Natural killer cell treated with Interleukin-12 subunit alpha and Interleukin-12 subunit beta and Interleukin-15 and Interleukin-18, amount 100 ng/mL, for 72 hours (primary cell): ENCODE measurements around the gene CCDC57. TPM values are rescaled to one million over a fixed set of nuclear protein-coding genes. Genes with fewer than 3 reads are reported as not detected.

ENCODE experiments used
- ATAC-seq, 2 donors: fragments of 150-1000 bp; cut with Tn5 transposase in 1 of 2; sonication (Bioruptor Pico), chemical (Tn5 transposase) in 1 of 2; 2 replicates each; pipeline ENCODE4 v1.10.0; 2021
- DNase-seq: peaks from one replicate; pipeline ENCODE4 v3.0.0; 2022; ENCODE audit warnings: low spot score
- H3K27ac Mint-ChIP-seq, 2 donors: 1 replicate in 1 of 2; 2 replicates in 1 of 2; pipeline ENCODE4 v1.8.0; 2022; ENCODE audit warnings: mixed read lengths in 2 of 2, mild to moderate bottlenecking in 1 of 2, moderate library complexity in 1 of 2
- H3K27me3 Mint-ChIP-seq, 2 donors: 1 replicate in 1 of 2; 2 replicates in 1 of 2; pipeline ENCODE4 v1.8.0; 2022; ENCODE audit warnings: mixed read lengths in 2 of 2
- H3K36me3 Mint-ChIP-seq: one replicate; pipeline ENCODE4 v1.8.0; 2022; ENCODE audit warnings: mixed read lengths
- H3K4me1 Mint-ChIP-seq, 2 donors: 1 replicate in 1 of 2; 2 replicates in 1 of 2; pipeline ENCODE4 v1.8.0; 2022; ENCODE audit warnings: low read depth in 2 of 2, mixed read lengths in 2 of 2, mild to moderate bottlenecking in 1 of 2
- H3K4me3 Mint-ChIP-seq: one replicate; pipeline ENCODE4 v1.8.0; 2022; ENCODE audit warnings: mixed read lengths
- H3K9me3 Mint-ChIP-seq: 2 replicates; pipeline ENCODE4 v1.8.0; 2022; ENCODE audit warnings: mixed read lengths
- total RNA-seq, 2 donors: library from RNA; stranded (reverse); gene quantifications; one replicate each; pipeline ENCODE4 v1.2.3, GENCODE V29; 2022

CCDC57 gene
- total RNA-seq, 2 donors from 2014 or later = 34.0 to 82.2 TPM

DNA sequence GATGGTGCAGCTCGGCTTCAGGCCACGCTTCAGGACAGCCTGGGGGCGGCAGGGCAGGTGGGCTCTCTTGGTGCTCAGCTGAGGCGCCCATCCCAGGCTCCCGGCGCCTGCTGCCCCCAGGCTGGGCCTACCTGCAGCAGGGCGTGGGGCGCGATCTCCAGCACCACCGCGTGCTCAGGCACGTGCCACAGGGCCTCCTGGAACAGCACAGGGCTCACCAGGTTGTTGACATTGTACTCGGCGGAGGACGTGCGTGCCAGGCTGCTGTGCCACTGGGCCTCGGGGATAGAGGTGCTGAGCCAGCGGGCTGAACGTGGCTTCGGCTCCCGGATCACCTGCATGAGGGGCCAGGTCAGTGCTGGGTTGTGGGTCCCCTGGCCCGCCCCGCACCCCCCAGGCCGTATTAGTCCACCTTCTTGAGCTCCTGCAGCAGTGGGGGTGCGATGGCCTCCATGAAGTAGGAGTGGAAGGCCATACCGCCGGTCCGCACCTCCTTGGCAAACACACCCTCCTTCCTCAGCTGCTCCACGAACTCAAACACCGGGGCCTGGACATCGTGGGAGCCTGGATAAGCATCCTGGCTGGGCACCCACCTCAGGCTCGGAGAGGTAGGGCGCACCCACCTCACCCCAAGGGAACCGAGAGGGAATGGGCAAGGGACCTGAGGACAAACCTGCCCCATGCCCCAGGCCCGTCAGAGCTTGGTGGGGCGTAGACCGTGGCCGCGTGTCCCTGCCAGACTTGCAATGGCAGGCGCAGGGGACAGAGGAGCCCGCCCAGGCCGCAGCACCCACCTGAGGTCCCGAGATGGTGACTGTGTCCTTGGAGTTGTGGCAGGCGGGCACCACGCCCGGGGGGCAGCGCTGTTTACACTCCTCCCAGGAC is 123.6 kb downstream of the CCDC57 start:
- no peaks in the 10 kb centered on the region for H3K27me3 Mint-ChIP-seq
- no peak for ATAC-seq
- DNase-seq = no peak
- no peaks in the 10 kb centered on the region for H3K36me3 Mint-ChIP-seq
- peaks cover 0 to 2% of the 10 kb centered on the region in 2 donors for H3K4me1 Mint-ChIP-seq
- H3K9me3 Mint-ChIP-seq = no peaks in the 10 kb centered on the region
- H3K27ac Mint-ChIP-seq = no peak overlapping the region
- H3K4me3 Mint-ChIP-seq = no peak overlapping the region

DNA sequence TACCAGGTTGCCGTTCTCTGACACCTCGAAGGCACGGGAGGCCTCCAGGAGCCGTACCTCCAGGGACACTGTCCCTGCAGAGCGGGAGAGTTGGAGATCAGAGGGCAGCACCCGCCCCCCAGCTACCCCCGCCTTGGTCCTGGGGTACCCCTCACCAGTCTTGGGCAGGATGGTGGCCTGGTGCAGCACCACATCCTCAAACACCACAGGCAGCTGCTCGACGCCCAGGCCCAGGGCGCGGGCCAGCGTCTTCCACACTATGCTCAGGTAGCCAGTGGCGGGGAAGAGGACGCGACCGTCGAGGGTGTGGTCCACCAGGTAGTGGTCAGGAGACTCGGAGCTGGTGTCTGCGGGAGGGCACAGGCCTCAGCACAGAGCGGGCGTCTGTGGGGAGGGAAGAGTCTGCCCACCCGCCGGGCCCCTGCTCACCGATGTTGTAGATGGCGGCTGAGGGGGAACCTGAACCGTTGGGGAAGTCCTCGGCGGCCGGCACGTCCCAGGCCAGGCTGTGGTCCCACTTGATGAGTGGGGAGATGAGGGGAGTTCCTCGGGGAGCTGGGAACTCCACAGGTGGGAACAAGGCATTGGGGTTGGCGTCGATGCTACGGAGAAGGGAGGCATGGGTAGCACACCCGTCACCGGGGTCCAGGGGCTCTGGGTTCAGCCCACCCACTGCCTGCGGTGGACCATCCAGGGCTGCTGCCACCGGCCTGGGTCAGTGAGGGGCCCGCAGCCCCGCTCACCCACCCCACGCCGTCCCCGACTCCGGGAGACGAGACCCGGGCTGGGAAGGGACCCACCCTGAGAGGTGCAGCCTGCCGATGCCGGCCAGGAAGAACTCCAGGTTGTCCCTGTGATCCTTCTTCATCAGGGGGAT is 124.4 kb downstream of the CCDC57 start:
- H3K4me1 Mint-ChIP-seq = peaks cover 0 to under 1% of the 10 kb centered on the region in 2 donors
- H3K9me3 Mint-ChIP-seq = no peaks in the 10 kb centered on the region
- no peak for ATAC-seq
- no peak overlapping the region for H3K27ac Mint-ChIP-seq
- H3K27me3 Mint-ChIP-seq = no peaks in the 10 kb centered on the region
- H3K4me3 Mint-ChIP-seq = no peak overlapping the region
- DNase-seq = no peak
- no peaks in the 10 kb centered on the region for H3K36me3 Mint-ChIP-seq

GRCh38 chr17:82086941-82087906 is 125.4 kb downstream of the CCDC57 start:
- ATAC-seq (no peak), DNase-seq (no peak)
- H3K9me3 Mint-ChIP-seq = no peaks in the 10 kb centered on the region

GRCh38 chr17:82085931-82086764 is 126.5 kb downstream of the CCDC57 start:
- Mint-ChIP-seq H3K36me3 (no peaks in the 10 kb centered on the region), H3K4me3 (no peak overlapping the region), H3K4me1 (no peaks in the 10 kb centered on the region), H3K27ac (no peak overlapping the region), H3K27me3 (no peaks in the 10 kb centered on the region), H3K9me3 (no peaks in the 10 kb centered on the region)
- DNase-seq (no peak), ATAC-seq (no peak)

More at GRCh38 chr17:82086941-82087906, 125.4 kb downstream of the CCDC57 start:
- Mint-ChIP-seq H3K36me3 (no peaks in the 10 kb centered on the region), H3K27me3 (no peaks in the 10 kb centered on the region), H3K4me3 (no peak overlapping the region), H3K4me1 (no peaks in the 10 kb centered on the region), H3K27ac (no peak overlapping the region)

GRCh38 chr17:82085031-82085861 is 127.4 kb downstream of the CCDC57 start:
- Mint-ChIP-seq H3K27me3 (no peaks in the 10 kb centered on the region), H3K27ac (no peak overlapping the region), H3K36me3 (no peaks in the 10 kb centered on the region), H3K9me3 (no peaks in the 10 kb centered on the region), H3K4me3 (no peak overlapping the region), H3K4me1 (no peaks in the 10 kb centered on the region)
- DNase-seq (no peak), ATAC-seq (no peak)

- H3K36me3 Mint-ChIP-seq = no peaks in the 10 kb centered on the region
- no peaks in the 10 kb centered on the region for H3K27me3 Mint-ChIP-seq
- H3K27ac Mint-ChIP-seq = no peak overlapping the region
- H3K9me3 Mint-ChIP-seq = no peaks in the 10 kb centered on the region
- no peak for DNase-seq
- H3K4me3 Mint-ChIP-seq = no peak overlapping the region
- H3K4me1 Mint-ChIP-seq = no peaks in the 10 kb centered on the region
- no peak for ATAC-seq
Measured at GRCh38 chr17:82084373-82085030, 128.1 kb downstream of the CCDC57 start.

DNA sequence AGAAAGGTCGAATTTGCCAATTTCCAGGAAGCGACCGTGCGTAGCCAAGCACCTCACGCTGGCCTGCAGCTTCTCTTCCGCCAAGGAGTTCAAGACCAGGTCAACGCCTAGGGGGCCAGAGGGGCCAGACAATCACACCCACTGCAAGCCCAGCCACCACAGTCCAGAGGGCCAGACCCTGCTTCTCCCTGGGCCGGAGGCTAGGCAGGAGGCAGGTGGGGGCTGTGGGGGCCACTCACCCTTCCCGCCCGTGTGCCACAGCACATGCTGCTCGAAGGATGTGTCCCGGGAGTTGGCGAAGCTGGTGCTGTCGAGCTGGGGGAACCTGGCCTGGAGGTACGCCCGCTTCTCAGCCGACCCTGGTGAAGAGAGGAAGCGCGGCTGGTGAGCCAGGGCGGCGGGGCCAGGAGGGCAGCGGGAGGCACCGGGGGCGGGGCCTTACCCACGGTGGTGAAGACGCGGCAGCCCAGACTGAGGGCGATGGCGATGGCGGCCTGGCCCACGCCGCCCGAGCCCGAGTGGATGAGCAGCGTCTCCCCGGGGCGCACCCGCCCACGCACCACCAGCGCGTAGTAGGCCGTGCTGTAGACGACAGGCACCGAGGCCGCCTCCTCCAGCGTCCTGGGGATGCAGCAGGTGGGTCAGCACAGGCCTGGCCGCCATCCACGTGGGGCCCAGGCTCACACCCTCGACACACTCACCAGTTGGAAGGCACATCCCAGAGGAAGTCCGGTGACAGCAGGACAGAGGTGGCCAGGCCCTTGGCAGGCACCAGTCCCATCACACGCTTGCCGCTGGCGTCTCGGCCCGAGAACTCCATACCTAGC is 128.9 kb downstream of the CCDC57 start:
- Mint-ChIP-seq H3K27ac (no peak overlapping the region), H3K4me1 (no peaks in the 10 kb centered on the region), H3K36me3 (no peaks in the 10 kb centered on the region), H3K4me3 (no peak overlapping the region), H3K9me3 (no peaks in the 10 kb centered on the region), H3K27me3 (no peaks in the 10 kb centered on the region)
- ATAC-seq = peak in 1 of 2 donors; percentile 1
- no peak for DNase-seq

- H3K27ac Mint-ChIP-seq = no peak overlapping the region
- no peak overlapping the region for H3K4me3 Mint-ChIP-seq
- H3K9me3 Mint-ChIP-seq = no peaks in the 10 kb centered on the region
- H3K36me3 Mint-ChIP-seq = no peaks in the 10 kb centered on the region
- H3K27me3 Mint-ChIP-seq = no peaks in the 10 kb centered on the region
- no peaks in the 10 kb centered on the region for H3K4me1 Mint-ChIP-seq
- ATAC-seq (no peak), DNase-seq (no peak)
Measured at GRCh38 chr17:82083009-82083408, 129.6 kb downstream of the CCDC57 start.

GRCh38 chr17:82082456-82082855 is 130.2 kb downstream of the CCDC57 start:
- no peaks in the 10 kb centered on the region for H3K27me3 Mint-ChIP-seq

GRCh38 chr17:82081966-82082365 is 130.7 kb downstream of the CCDC57 start:
- Mint-ChIP-seq H3K27ac (no peak overlapping the region), H3K4me1 (no peaks in the 10 kb centered on the region), H3K27me3 (no peaks in the 10 kb centered on the region), H3K4me3 (no peak overlapping the region), H3K9me3 (no peaks in the 10 kb centered on the region), H3K36me3 (no peaks in the 10 kb centered on the region)
- ATAC-seq = no peak
- DNase-seq = no peak

More at GRCh38 chr17:82082456-82082855, 130.2 kb downstream of the CCDC57 start:
- Mint-ChIP-seq H3K4me3 (no peak overlapping the region), H3K9me3 (no peaks in the 10 kb centered on the region), H3K4me1 (no peaks in the 10 kb centered on the region), H3K27ac (no peak overlapping the region), H3K36me3 (no peaks in the 10 kb centered on the region)
- no peak for DNase-seq
- ATAC-seq = no peak

GRCh38 chr17:82081546-82081945 is 131.1 kb downstream of the CCDC57 start:
- ATAC-seq (no peak), DNase-seq (no peak)
- H3K36me3 Mint-ChIP-seq = no peaks in the 10 kb centered on the region
- H3K27ac Mint-ChIP-seq = no peak overlapping the region
- no peaks in the 10 kb centered on the region for H3K4me1 Mint-ChIP-seq
- H3K27me3 Mint-ChIP-seq = no peaks in the 10 kb centered on the region
- H3K4me3 Mint-ChIP-seq = no peak overlapping the region
- H3K9me3 Mint-ChIP-seq = no peaks in the 10 kb centered on the region
